Measurements from ENCODE around the gene FBXO48.

GRCh38 chr2:68505603-68506159, 38.6 kb upstream of the FBXO48 start:
- TF ChIP-seq CTCF (conservative IDR thresholded peaks at IDR 0.05 in 1 of 2, IDR thresholded peaks at IDR 0.05 in 1 of 2; ENCODE audit: low read depth in 1 of 2, low read length in 2 of 2), result no peak
- no peak for TF ChIP-seq EZH2 (IDR thresholded peaks at IDR 0.05; ENCODE audit: low read length, missing control alignments)

Data from fibroblast of lung (primary cell).